Measurements from ENCODE around the gene PLEKHN1.

DNA sequence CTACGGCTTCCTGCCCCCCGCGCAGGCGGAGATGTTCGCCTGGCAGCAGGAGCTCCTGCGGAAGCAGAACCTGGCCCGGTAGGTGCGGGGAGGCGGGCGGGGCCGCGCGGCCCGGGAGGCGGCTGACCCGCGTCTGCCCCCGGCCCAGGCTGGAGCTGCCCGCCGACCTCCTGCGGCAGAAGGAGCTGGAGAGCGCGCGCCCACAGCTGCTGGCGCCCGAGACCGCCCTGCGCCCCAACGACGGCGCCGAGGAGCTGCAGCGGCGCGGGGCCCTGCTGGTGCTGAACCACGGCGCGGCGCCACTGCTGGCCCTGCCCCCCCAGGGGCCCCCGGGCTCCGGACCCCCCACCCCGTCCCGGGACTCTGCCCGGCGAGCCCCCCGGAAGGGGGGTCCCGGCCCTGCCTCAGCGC, 23.9 kb upstream of the PLEKHN1 start:
- TF ChIP-seq, protein P1, sequence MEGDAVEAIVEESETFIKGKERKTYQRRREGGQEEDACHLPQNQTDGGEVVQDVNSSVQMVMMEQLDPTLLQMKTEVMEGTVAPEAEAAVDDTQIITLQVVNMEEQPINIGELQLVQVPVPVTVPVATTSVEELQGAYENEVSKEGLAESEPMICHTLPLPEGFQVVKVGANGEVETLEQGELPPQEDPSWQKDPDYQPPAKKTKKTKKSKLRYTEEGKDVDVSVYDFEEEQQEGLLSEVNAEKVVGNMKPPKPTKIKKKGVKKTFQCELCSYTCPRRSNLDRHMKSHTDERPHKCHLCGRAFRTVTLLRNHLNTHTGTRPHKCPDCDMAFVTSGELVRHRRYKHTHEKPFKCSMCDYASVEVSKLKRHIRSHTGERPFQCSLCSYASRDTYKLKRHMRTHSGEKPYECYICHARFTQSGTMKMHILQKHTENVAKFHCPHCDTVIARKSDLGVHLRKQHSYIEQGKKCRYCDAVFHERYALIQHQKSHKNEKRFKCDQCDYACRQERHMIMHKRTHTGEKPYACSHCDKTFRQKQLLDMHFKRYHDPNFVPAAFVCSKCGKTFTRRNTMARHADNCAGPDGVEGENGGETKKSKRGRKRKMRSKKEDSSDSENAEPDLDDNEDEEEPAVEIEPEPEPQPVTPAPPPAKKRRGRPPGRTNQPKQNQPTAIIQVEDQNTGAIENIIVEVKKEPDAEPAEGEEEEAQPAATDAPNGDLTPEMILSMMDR (IDR thresholded peaks at IDR 0.05; ENCODE audit: poor library complexity), result no peak
- no peak for TF ChIP-seq EZH2phosphoT487 (IDR thresholded peaks at IDR 0.05; ENCODE audit: low read depth, severe bottlenecking, unreplicated experiment)

All from hepatocyte (in vitro differentiated cells).